Epithelial cell of proximal tubule (primary cell): ENCODE data around the gene MYBPC1. TPM values are rescaled to one million over a fixed set of nuclear protein-coding genes. Genes with fewer than 3 reads are reported as not detected.
A peak's percentile ranks its signal among the peaks of the same experiment; 100 is the strongest.

Experiments
- DNase-seq: peaks from one replicate; pipeline ENCODE4 v3.0.0-alpha.2; 2011; ENCODE audit warnings: low read depth
- H3K4me3 ChIP-seq: 2 replicates; pipeline ENCODE4 v1.5.1; 2011; ENCODE audit warnings: low read depth, mild to moderate bottlenecking, low read length
- CTCF ChIP-seq: conservative IDR thresholded peaks from 2 replicates; pipeline ENCODE4 v1.5.1; 2012; ENCODE audit warnings: low read depth, mild to moderate bottlenecking, low read length
- total RNA-seq: library from RNA; depleted of rRNA; stranded (reverse); fragments of >200 nt; gene quantifications from 2 replicates; pipeline ENCODE4 v1.2.3, GENCODE V29; 2015

The MYBPC1 gene
- total RNA-seq, 1 donor from 2014 or later = not detected

- TF ChIP-seq CTCF = no peak
- no peak overlapping the region for H3K4me3 ChIP-seq
- DNase-seq = no peak
These were observed 70.2 kb downstream of the MYBPC1 start for GRCh38 chr12:101664992-101665391.

DNA sequence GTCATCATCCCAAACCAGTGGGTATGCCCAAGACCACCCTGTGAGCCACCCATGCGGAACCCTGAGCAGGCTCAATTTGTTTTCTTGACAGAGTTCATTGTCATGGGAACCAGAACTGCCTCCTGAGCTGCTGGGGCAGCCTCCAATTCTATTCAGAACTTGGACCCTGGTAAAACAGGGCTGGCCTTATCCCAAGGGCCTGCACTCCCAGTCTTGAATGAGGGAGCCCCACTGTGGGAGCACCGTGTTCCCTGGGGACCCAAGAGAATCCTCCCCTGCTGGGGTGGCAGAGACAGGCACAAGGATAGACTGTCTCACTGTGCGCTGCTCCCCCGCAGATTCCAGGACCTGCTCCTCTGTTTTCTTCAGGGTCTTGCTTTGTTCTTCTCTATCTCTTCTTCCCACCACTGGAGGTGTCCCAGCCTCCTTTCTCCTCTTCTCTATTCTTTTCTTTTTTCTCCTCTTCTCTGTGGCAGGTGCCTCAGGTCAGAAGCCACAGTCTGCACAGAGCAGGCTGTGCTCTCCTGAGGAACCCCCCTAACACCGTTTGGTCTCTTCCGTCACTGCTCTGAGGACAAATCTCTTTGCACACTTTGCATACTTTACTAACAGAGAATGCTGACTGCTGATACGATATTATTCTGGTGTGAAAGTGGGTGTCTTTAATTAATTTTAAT lies 71.4 kb downstream of the MYBPC1 start:
- no peak for DNase-seq
- no peak overlapping the region for H3K4me3 ChIP-seq

GRCh38 chr12:101667591-101667990 lies 72.8 kb downstream of the MYBPC1 start:
- TF ChIP-seq CTCF = no peak
- H3K4me3 ChIP-seq = no peak overlapping the region
- no peak for DNase-seq

More for the DNA sequence above, 71.4 kb downstream of the MYBPC1 start:
- TF ChIP-seq CTCF = no peak

DNA sequence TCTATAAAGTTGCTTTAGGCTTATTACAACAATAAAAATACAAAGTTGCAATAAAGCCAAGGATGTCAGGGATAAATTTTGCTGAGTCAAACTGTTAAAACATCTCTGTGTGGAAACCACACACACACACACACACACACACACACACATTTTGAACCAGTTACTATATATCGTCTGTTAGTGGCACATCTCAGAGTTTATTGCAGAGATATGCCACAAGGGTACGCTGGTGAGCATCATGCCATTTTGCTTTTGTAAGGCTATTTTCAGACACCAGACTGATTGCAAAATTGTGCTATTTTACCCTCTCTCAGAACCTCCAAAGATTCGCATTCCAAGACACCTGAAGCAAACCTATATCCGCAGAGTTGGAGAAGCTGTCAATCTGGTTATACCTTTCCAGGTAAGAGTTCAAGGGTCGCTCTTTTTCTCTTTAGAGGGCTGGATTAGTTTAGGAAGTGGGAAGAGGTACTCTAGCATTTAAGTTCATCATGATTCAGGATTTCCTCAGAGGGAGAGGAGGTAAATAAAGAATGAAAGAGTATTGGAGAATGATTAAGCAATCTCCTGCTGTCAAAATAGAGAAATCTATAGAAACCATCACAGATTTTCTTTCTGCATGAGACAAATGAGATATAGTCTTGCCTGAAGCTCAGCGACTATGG lies 75.4 kb downstream of the MYBPC1 start:
- H3K4me3 ChIP-seq = no peak overlapping the region
- DNase-seq = no peak
- peak; percentile 69 for TF ChIP-seq CTCF

GRCh38 chr12:101671157-101671791 lies 76.5 kb downstream of the MYBPC1 start:
- no peak overlapping the region for H3K4me3 ChIP-seq
- TF ChIP-seq CTCF = no peak
- peak; percentile 31 for DNase-seq

- no peak overlapping the region for H3K4me3 ChIP-seq
- TF ChIP-seq CTCF = no peak
- no peak for DNase-seq
These were observed 77.1 kb downstream of the MYBPC1 start for GRCh38 chr12:101671833-101672232.
